Measurements from ENCODE around the gene MYBPHL.

MYBPHL gene

GRCh38 chr1:109263234-109263596 is 43.6 kb downstream of the MYBPHL start:
- no peak for DNase-seq

GRCh38 chr1:109262231-109263055 is 44.4 kb downstream of the MYBPHL start:
- no peak for DNase-seq

GRCh38 chr1:109261578-109261977 is 45.2 kb downstream of the MYBPHL start:
- DNase-seq = no peak

- DNase-seq = no peak
Measured at GRCh38 chr1:109261006-109261405, 45.8 kb downstream of the MYBPHL start.

GRCh38 chr1:109259674-109260557 is 46.9 kb downstream of the MYBPHL start:
- no peak for DNase-seq

- no peak for DNase-seq
Measured at GRCh38 chr1:109258481-109259466, 48.0 kb downstream of the MYBPHL start.

GRCh38 chr1:109257682-109258421 is 49.0 kb downstream of the MYBPHL start:
- DNase-seq = no peak

- no peak for DNase-seq
Measured at GRCh38 chr1:109256971-109257681, 49.7 kb downstream of the MYBPHL start.

GRCh38 chr1:109256085-109256484 is 50.7 kb downstream of the MYBPHL start:
- DNase-seq = no peak

GRCh38 chr1:109255678-109256077 is 51.1 kb downstream of the MYBPHL start:
- no peak for DNase-seq

- no peak for DNase-seq
Measured at GRCh38 chr1:109255097-109255651, 51.6 kb downstream of the MYBPHL start.

- no peak for DNase-seq
Measured at GRCh38 chr1:109254621-109255096, 52.2 kb downstream of the MYBPHL start.

- no peak for DNase-seq
Measured at GRCh38 chr1:109253803-109254620, 52.8 kb downstream of the MYBPHL start.

- no peak for DNase-seq
Measured at GRCh38 chr1:109252893-109253802, 53.7 kb downstream of the MYBPHL start.

- DNase-seq = no peak
Measured at GRCh38 chr1:109252167-109252892, 54.5 kb downstream of the MYBPHL start.

GRCh38 chr1:109251277-109252166 is 55.3 kb downstream of the MYBPHL start:
- DNase-seq = no peak

Measured in NCI-H774 (cell line).